ENCODE measurements around the gene SOX1.

Gene SOX1

GRCh38 chr13:112055036-112055914 lies 11.7 kb upstream of the SOX1 start:
- POLR2A ChIA-PET = no interaction called here

GRCh38 chr13:112055915-112056269 lies 11.1 kb upstream of the SOX1 start:
- TF ChIP-seq MEIS1 (CRISPR knock-in tag; IDR thresholded peaks at IDR 0.05; ENCODE audit: borderline replicate concordance) (no peak), ZNF248 (tag by site-specific recombination; IDR thresholded peaks at IDR 0.05) (no peak), ZNF266 (tag by site-specific recombination; IDR thresholded peaks at IDR 0.05; ENCODE audit: low read depth) (no peak), ZNF138 (tag by site-specific recombination; IDR thresholded peaks at IDR 0.05; ENCODE audit: borderline replicate concordance) (no peak), ZNF404 (tag by site-specific recombination; IDR thresholded peaks at IDR 0.05) (no peak), ZNF416 (tag by site-specific recombination; IDR thresholded peaks at IDR 0.05) (no peak), KLF10 (tag by site-specific recombination; IDR thresholded peaks at IDR 0.05) (no peak), ZNF544 (tag by site-specific recombination; IDR thresholded peaks at IDR 0.05) (no peak), TRIM28 (IDR thresholded peaks at IDR 0.05; ENCODE audit: borderline replicate concordance, low read length) (no peak), PBX3 (CRISPR knock-in tag; IDR thresholded peaks at IDR 0.05) (no peak), RBAK (tag by site-specific recombination; IDR thresholded peaks at IDR 0.05) (no peak), ZXDB (tag by site-specific recombination; IDR thresholded peaks at IDR 0.05) (no peak), ZNF501 (tag by site-specific recombination; IDR thresholded peaks at IDR 0.05) (no peak)
- no peaks in the 10 kb centered on the region for H3K36me3 ChIP-seq (ENCODE audit: control insufficient read depth in 2 of 2, insufficient read depth in 1 of 2, low read length in 2 of 2)
- H3K4me3 ChIP-seq (ENCODE audit: low read depth, low read length) = peak overlapping the region; percentile 6; the same call in 1 of the 2 replicates
- no peaks in the 10 kb centered on the region for H3K4me1 ChIP-seq (ENCODE audit: control insufficient read depth, insufficient read depth, low read length)
- no peak overlapping the region for H3K27ac ChIP-seq (ENCODE audit: extremely low read depth, low read depth, low read length)
- no peaks in the 10 kb centered on the region for H3K9me3 ChIP-seq (ENCODE audit: control insufficient read depth, insufficient read depth, low read depth, low read length)
- ChIA-PET POLR2A (interaction anchor here (0.5 kb wide), 1 partner anchor 17 kb away, joined by 4 read pairs; no protein-coding TSS in a partner anchor), CTCF (interaction anchor here (0.7 kb wide), 1 partner anchor 158 kb away, joined by 7 read pairs; no protein-coding TSS in a partner anchor)

More at GRCh38 chr13:112055036-112055914, 11.7 kb upstream of the SOX1 start:
- no peak for TF ChIP-seq ZSCAN23 (tag by site-specific recombination; IDR thresholded peaks at IDR 0.05)
- no peak for TF ChIP-seq SETDB1 (IDR thresholded peaks at IDR 0.05; ENCODE audit: insufficient read length, low read length)
- peak; percentile 49 for TF ChIP-seq GLIS1 (tag by site-specific recombination; IDR thresholded peaks at IDR 0.05)
- no peak for TF ChIP-seq FEZF1 (tag by site-specific recombination; IDR thresholded peaks at IDR 0.05)
- peak; percentile 63 for TF ChIP-seq ZFHX2 (tag by site-specific recombination; conservative IDR thresholded peaks at IDR 0.05)
- TF ChIP-seq PBX3 (CRISPR knock-in tag; IDR thresholded peaks at IDR 0.05) = no peak
- TF ChIP-seq ZNF692 (tag by site-specific recombination; IDR thresholded peaks at IDR 0.05) = no peak
- no peak for TF ChIP-seq ZNF776 (tag by site-specific recombination; IDR thresholded peaks at IDR 0.05; ENCODE audit: borderline replicate concordance)
- no peaks in the 10 kb centered on the region for H3K36me3 ChIP-seq (ENCODE audit: control insufficient read depth in 2 of 2, insufficient read depth in 1 of 2, low read length in 2 of 2)
- H3K4me3 ChIP-seq (ENCODE audit: low read depth, low read length) = no peak overlapping the region
- CTCF ChIA-PET = interaction anchor here (0.7 kb wide), 1 partner anchor 159 kb away, joined by 7 read pairs; no protein-coding TSS in a partner anchor
- no peak overlapping the region for H3K27ac ChIP-seq (ENCODE audit: extremely low read depth, low read depth, low read length)
- H3K9me3 ChIP-seq (ENCODE audit: control insufficient read depth, insufficient read depth, low read depth, low read length) = no peaks in the 10 kb centered on the region
- H3K4me1 ChIP-seq (ENCODE audit: control insufficient read depth, insufficient read depth, low read length) = no peaks in the 10 kb centered on the region
